Stimulated activated CD4-positive, alpha-beta T cell treated with anti-CD3 and anti-CD28 coated beads, TNF-alpha, amount 100 ng/mL, for 24 hours (primary cell): ENCODE data around the gene HERC4.

Source experiments
- DNase-seq, 3 experiments: peaks; one replicate each; pipeline ENCODE4 v3.0.0-alpha.2; 2020; ENCODE audit warnings: low read depth in 3 of 3

The HERC4 gene

GRCh38 chr10:68074775-68075549 is at the start of gene HERC4:
Gene HERC4, minus strand, starts transcription at chr10:68075283. Its CDS starts 2,175 bp downstream, at chr10:68073108.
- DNase-seq: peak; percentile 80 to 90 (median 81)

GRCh38 chr10:68124718-68125117 is 49.6 kb upstream of the HERC4 start:
- DNase-seq: no peak

- no peak for DNase-seq
These were observed 46.8 kb upstream of the HERC4 start for GRCh38 chr10:68121852-68122251.

GRCh38 chr10:68121020-68121743 is 46.1 kb upstream of the HERC4 start:
- no peak for DNase-seq

GRCh38 chr10:68118657-68119056 is 43.6 kb upstream of the HERC4 start:
- DNase-seq: no peak

GRCh38 chr10:68112837-68113236 is 37.8 kb upstream of the HERC4 start:
- DNase-seq: no peak

- no peak for DNase-seq
These were observed 36.5 kb upstream of the HERC4 start for GRCh38 chr10:68111584-68111983.

GRCh38 chr10:68110027-68110426 is 34.9 kb upstream of the HERC4 start:
- DNase-seq: no peak

GRCh38 chr10:68109331-68109730 is 34.2 kb upstream of the HERC4 start, which contains the start of gene MYPN:
Gene MYPN, plus strand, starts transcription at chr10:68109488. Its CDS starts 11,951 bp downstream, at chr10:68121439.
- no peak for DNase-seq

- no peak for DNase-seq
These were observed 33.6 kb upstream of the HERC4 start for GRCh38 chr10:68108653-68109052.

- DNase-seq: no peak
These were observed 33.0 kb upstream of the HERC4 start for GRCh38 chr10:68108051-68108450.

GRCh38 chr10:68107651-68108050 is 32.6 kb upstream of the HERC4 start:
- no peak for DNase-seq

- DNase-seq: no peak
These were observed 31.6 kb upstream of the HERC4 start for GRCh38 chr10:68106656-68107055.

GRCh38 chr10:68105820-68106219 is 30.7 kb upstream of the HERC4 start:
- DNase-seq: no peak

- no peak for DNase-seq
These were observed 28.8 kb upstream of the HERC4 start for GRCh38 chr10:68103901-68104300.

- no peak for DNase-seq
These were observed 28.3 kb upstream of the HERC4 start for GRCh38 chr10:68103261-68103878.

GRCh38 chr10:68101066-68101465 is 26.0 kb upstream of the HERC4 start:
- DNase-seq: no peak

GRCh38 chr10:68099736-68100135 is 24.7 kb upstream of the HERC4 start:
- no peak for DNase-seq

GRCh38 chr10:68096913-68097516 is 21.9 kb upstream of the HERC4 start:
- DNase-seq: no peak

- DNase-seq: no peak
These were observed 20.1 kb upstream of the HERC4 start for GRCh38 chr10:68095153-68095552.

- DNase-seq: no peak
These were observed 17.4 kb upstream of the HERC4 start for GRCh38 chr10:68092512-68092911.

- no peak for DNase-seq
These were observed 15.5 kb upstream of the HERC4 start for GRCh38 chr10:68090586-68090985.
